Omental fat pad (tissue), 4 donors: ENCODE data around the gene CLDN18. TPM values are rescaled to one million over a fixed set of nuclear protein-coding genes. Genes with fewer than 3 reads are reported as not detected.

Experiments used
- ATAC-seq: fragments of 150-250 bp; one replicate; pipeline ENCODE4 v1.9.1; 2016; ENCODE audit warnings: mild to moderate bottlenecking, moderate library complexity; ENCODE audit not compliant: low FRiP score
- DNase-seq: peaks from one replicate; pipeline ENCODE4 v3.0.0-alpha.2; 2019; ENCODE audit warnings: low spot score
- total RNA-seq, 4 donors: library from RNA; depleted of rRNA; stranded (reverse); fragments of >200 nt; gene quantifications; one replicate each; pipeline ENCODE4 v1.1.0, GENCODE V29; 2016
- TF ChIP-seq, protein P1 (sequence below), 3 donors: fragments of 450-650 bp; IDR thresholded peaks; one replicate each; pipeline ENCODE4 v1.5.1; 2016 to 2017; ENCODE audit warnings: antibody characterized with exemption in 3 of 3, mild to moderate bottlenecking in 3 of 3, moderate library complexity in 2 of 3

CLDN18 gene
- total RNA-seq, 4 donors from 2014 or later: not detected

DNA sequence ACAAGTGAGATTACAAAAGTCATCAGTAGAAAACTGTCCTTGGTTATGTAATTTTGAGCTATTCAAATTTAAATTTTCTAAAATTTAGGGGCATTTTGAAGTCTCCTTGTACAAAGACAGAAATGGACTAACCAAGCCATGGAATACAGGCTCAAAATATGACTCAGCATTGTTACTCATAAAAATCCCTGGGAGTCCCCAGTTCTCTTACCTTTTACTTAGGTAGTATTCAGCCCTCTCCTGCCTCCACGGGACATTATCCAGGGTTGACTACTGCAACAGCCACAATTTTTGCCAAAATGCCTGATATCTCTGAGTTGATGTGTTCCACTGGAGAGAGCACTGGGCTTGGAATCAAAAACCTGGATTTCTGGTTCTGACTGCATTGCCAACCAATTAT is 25.0 kb downstream of the CLDN18 start:
- TF ChIP-seq, protein P1, sequence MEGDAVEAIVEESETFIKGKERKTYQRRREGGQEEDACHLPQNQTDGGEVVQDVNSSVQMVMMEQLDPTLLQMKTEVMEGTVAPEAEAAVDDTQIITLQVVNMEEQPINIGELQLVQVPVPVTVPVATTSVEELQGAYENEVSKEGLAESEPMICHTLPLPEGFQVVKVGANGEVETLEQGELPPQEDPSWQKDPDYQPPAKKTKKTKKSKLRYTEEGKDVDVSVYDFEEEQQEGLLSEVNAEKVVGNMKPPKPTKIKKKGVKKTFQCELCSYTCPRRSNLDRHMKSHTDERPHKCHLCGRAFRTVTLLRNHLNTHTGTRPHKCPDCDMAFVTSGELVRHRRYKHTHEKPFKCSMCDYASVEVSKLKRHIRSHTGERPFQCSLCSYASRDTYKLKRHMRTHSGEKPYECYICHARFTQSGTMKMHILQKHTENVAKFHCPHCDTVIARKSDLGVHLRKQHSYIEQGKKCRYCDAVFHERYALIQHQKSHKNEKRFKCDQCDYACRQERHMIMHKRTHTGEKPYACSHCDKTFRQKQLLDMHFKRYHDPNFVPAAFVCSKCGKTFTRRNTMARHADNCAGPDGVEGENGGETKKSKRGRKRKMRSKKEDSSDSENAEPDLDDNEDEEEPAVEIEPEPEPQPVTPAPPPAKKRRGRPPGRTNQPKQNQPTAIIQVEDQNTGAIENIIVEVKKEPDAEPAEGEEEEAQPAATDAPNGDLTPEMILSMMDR (IDR thresholded peaks at IDR 0.05): no peak
- DNase-seq (no peak), ATAC-seq (no peak)

DNA sequence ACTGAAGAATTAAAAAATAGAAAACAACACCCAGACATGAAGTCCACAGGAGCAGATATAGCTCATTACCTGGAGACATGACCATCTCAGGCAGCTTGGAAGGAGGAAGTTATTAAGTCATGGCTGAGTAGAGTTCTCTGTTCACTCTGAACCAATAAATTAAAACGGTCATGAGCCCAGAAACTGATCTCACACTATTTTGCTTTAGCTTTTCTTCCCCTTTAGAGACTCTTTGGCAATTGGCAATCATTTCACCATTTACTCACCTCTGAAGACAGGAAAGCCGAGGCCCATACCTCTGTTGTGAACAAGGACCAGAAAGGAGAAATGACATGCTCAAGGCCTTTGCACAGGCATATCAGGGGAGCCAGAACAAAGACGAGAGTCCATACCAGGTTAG is 26.6 kb downstream of the CLDN18 start:
- ATAC-seq: no peak
- DNase-seq: no peak
- TF ChIP-seq, protein P1 (IDR thresholded peaks at IDR 0.05): no peak

DNA sequence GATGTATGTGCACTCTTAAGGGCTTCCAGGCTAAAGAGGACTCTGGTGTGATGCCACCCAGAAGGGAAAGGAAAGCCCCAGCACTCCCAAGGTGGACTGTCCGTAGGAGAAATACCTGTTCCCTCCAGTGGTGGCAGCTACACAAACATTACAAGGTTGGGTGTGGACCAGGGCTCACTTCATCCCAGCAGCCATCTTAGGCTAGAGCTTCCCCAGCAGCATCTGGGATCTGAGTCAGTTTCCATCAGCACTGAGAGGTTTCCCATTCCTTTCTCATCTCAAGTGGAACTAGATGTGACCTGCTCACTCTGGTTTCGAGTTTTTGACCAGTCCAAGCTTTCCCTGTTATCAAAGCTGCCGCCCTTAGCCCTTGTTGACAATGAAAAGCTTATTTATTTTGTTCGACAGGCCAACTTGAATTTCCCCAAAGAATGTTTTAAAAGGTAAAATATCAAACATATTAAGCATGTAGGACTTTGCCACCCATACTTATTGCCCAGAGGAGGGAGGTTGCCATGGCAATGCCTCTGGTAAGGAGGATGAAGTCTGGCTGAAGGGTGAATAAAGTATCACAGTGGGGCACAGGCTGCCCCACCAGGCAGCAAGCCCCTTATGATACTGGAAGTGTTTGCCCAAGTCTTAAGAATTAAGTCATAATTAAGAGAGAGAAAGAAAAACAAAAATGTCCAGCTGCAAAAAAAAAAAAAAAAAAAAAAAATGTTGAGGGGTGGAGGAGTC is 28.9 kb downstream of the CLDN18 start:
- TF ChIP-seq, protein P1 (IDR thresholded peaks at IDR 0.05): no peak
- ATAC-seq (no peak), DNase-seq (no peak)

DNA sequence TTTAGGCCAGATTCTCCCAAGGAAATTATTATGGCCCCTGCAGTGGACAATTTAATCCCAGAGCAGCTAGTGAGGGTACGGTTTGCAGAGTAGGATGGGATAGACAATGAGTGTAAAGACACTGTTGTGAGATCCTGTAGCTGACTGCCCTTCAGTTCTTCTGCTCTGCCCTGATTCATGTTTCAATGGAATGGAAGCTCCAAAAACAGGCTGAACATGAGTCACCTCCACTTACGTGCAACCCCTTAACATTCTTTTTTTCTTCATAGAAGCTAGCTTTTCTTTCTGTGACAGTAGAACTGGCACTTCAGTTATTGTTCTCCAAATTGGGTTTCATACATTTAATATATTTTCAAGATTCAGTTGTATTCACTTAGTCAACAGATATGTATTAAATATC is 32.1 kb downstream of the CLDN18 start:
- ATAC-seq (no peak), DNase-seq (no peak)
- TF ChIP-seq, protein P1 (IDR thresholded peaks at IDR 0.05): no peak

DNA sequence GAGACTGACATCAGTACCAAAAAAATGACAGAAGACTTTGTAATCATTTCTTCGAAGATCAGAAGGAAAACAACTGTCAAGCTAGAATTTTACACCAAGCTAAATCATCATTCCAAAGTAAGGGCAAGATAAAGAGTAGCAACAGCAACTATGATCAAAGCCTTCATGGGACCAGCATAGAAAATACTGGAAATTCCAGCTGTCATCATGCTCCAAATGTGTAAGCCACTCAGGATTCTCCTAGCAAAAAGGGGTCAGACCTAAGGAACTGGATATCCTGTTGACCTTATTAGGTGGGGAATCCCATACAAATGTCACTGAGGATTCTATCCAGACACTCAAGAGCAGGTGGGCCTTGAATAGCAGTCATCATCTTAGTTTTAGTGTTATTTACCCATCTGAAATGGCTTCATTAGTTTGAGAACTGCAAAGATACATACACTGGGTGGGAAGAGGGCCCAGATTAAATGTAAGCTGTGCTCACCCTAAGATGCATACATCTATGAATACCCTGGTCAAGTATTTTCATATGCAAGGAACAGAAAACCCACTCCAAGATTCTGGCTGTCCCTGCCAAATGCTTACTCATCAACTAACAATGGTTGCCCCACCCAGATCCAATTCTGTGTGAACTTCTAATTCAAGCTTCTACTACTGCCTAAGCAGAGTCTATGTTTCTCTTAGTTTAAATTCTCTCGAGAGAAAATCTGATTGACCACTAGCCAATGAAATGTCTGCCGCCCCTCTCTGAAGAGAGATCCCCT is 33.5 kb downstream of the CLDN18 start:
- TF ChIP-seq, protein P1 (IDR thresholded peaks at IDR 0.05): no peak
- ATAC-seq (peak; percentile 31), DNase-seq (no peak)

DNA sequence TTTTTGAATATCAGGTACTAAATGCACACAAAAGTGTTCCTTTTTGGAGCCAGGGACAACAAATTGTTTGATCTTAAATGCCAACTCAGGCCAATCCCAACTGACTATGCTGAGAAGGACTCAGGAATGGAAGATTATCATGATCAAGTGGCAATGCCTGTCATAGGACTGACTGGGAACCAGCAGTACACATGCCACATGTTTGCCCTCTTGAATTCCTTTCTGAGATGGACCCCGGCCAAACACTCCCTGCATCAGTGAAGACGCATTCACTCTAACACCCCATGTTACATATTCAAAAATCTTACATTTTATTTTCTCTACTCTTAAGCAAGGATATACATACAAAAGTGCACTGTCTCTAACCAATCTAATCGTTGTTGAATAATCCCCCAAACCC is 36.1 kb downstream of the CLDN18 start:
- ATAC-seq (no peak), DNase-seq (no peak)
- TF ChIP-seq, protein P1 (IDR thresholded peaks at IDR 0.05): no peak

DNA sequence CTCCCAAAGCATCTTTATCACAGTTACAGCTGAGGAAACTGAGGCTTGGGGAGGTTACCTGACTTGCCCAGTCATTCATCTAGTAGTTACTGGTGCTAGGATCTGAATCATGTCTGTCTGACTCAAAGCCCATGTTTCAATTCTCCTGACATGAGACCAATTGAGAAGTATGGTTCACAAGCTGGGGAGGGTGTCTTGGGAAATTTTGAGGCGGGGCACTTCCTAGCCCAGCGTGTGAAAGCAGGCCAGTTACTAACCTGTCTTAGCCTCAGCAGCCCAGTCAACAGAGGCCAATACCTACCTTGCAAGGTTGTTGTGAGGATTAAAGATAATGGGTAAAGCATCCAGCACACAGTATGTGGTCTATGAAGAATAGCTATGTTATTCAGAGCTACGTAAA is 37.0 kb downstream of the CLDN18 start:
- TF ChIP-seq, protein P1 (IDR thresholded peaks at IDR 0.05): no peak

More for the DNA sequence above, 37.0 kb downstream of the CLDN18 start:
- DNase-seq (no peak), ATAC-seq (no peak)
